ENCODE measurements around the gene AJAP1. TPM values are rescaled to one million over a fixed set of nuclear protein-coding genes. Genes with fewer than 3 reads are reported as not detected.

AJAP1 gene
- total RNA-seq, 2 experiments from 2014 or later: 0.39 to 0.47 TPM

- no peaks in the 10 kb centered on the region for H3K4me1 Mint-ChIP-seq (ENCODE audit: low read depth)
- no peaks in the 10 kb centered on the region for H3K9me3 Mint-ChIP-seq
- H3K36me3 ChIP-seq (ENCODE audit: insufficient read depth, low read length): no peaks in the 10 kb centered on the region
- H3K36me3 Mint-ChIP-seq (ENCODE audit: low read depth): no peaks in the 10 kb centered on the region
- POLR2A ChIA-PET: no interaction called here
- TF ChIP-seq CTCF (IDR thresholded peaks at IDR 0.05): no peak
- H3K4me1 ChIP-seq (ENCODE audit: insufficient read depth, low read length): no peaks in the 10 kb centered on the region
- intact Hi-C loops (cut with DNase I, micrococcal nuclease): no loop called here
- H3K9me3 ChIP-seq (ENCODE audit: control insufficient read depth in 1 of 2, insufficient read depth in 1 of 2, low read length in 2 of 2): peaks cover 0 to 26% of the 10 kb centered on the region in 2 experiments
- peaks cover 7 to 8% of the 10 kb centered on the region in 2 experiments for H3K27me3 ChIP-seq (ENCODE audit: control insufficient read depth in 1 of 2, insufficient read depth in 2 of 2, low read length in 2 of 2)
- ATAC-seq (ENCODE audit: poor library complexity) (no peak), DNase-seq (no peak)
- peaks cover 33% of the 10 kb centered on the region for H3K27me3 Mint-ChIP-seq
- H3K27ac ChIP-seq (ENCODE audit: low read depth in 1 of 2, low read length in 2 of 2): no peak overlapping the region
- CTCF ChIA-PET: no interaction called here
- H3K4me3 Mint-ChIP-seq: no peak overlapping the region
- H3K27ac Mint-ChIP-seq: no peak overlapping the region
- H3K4me3 ChIP-seq (ENCODE audit: low read length): no peak overlapping the region
Observed at GRCh38 chr1:4709641-4710040, 55.2 kb downstream of the AJAP1 start.

- H3K27ac Mint-ChIP-seq: no peak overlapping the region
- no peak for ATAC-seq (ENCODE audit: poor library complexity)
- ChIA-PET POLR2A (no interaction called here), CTCF (no interaction called here)
- peaks cover 7 to 8% of the 10 kb centered on the region in 2 experiments for H3K27me3 ChIP-seq (ENCODE audit: control insufficient read depth in 1 of 2, insufficient read depth in 2 of 2, low read length in 2 of 2)
- H3K9me3 ChIP-seq (ENCODE audit: control insufficient read depth in 1 of 2, insufficient read depth in 1 of 2, low read length in 2 of 2): peaks cover 0 to 36% of the 10 kb centered on the region in 2 experiments
- no peaks in the 10 kb centered on the region for H3K36me3 Mint-ChIP-seq (ENCODE audit: low read depth)
- H3K4me3 Mint-ChIP-seq: no peak overlapping the region
- no peaks in the 10 kb centered on the region for H3K4me1 Mint-ChIP-seq (ENCODE audit: low read depth)
- no peak for TF ChIP-seq CTCF (IDR thresholded peaks at IDR 0.05)
- no peak for DNase-seq
- H3K27ac ChIP-seq (ENCODE audit: low read depth in 1 of 2, low read length in 2 of 2): no peak overlapping the region
- intact Hi-C loops (cut with DNase I, micrococcal nuclease): no loop called here
- H3K36me3 ChIP-seq (ENCODE audit: insufficient read depth, low read length): no peaks in the 10 kb centered on the region
- no peaks in the 10 kb centered on the region for H3K4me1 ChIP-seq (ENCODE audit: insufficient read depth, low read length)
- no peaks in the 10 kb centered on the region for H3K9me3 Mint-ChIP-seq
- H3K27me3 Mint-ChIP-seq: peaks cover 33% of the 10 kb centered on the region
- no peak overlapping the region for H3K4me3 ChIP-seq (ENCODE audit: low read length)
Observed at GRCh38 chr1:4710592-4711415, 56.4 kb downstream of the AJAP1 start.

DNA sequence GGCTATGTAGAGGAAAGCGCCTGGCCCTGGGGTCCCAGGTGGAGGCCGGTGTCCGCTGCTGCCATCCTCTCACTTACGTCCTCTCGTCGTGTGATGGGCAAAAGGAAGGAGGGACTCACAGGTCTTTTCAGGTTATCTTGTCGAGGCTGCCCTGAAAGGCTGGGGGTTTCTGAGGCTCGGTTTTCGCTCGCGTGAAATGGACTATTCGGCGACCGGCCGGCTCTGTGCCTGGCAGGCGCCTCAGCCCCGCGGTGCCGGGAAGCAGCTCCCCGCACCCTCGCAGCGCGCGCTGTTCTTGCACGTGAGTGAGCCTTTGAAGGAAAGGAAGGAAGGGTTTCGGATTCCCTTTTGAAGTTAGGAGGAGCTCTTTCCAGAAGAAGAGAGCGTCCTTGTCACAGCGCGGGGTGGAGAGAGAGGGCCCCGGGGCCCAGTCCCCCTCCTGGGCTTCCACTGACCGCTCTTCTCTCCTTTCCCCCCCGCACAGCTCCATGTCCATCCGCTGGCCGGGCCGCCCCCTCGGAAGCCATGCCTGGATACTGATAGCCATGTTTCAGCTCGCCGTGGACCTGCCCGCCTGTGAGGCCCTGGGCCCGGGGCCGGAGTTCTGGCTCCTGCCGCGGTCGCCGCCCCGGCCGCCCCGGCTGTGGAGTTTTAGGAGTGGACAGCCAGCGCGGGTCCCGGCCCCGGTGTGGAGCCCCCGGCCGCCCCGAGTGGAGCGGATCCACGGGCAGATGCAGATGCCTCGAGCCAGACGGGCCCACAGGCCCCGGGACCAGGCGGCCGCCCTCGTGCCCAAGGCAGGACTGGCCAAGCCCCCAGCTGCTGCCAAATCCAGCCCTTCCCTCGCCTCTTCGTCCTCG, 57.2 kb downstream of the AJAP1 start:
- TF ChIP-seq CTCF (IDR thresholded peaks at IDR 0.05): no peak
- H3K36me3 Mint-ChIP-seq (ENCODE audit: low read depth): no peaks in the 10 kb centered on the region
- H3K4me3 Mint-ChIP-seq: no peak overlapping the region
- DNase-seq (no peak), ATAC-seq (ENCODE audit: poor library complexity) (no peak)
- Histone ChIP-seq H3K27ac (ENCODE audit: low read depth in 1 of 2, low read length in 2 of 2) (no peak overlapping the region), H3K9me3 (ENCODE audit: control insufficient read depth in 1 of 2, insufficient read depth in 1 of 2, low read length in 2 of 2) (peaks cover 0 to 36% of the 10 kb centered on the region in 2 experiments), H3K4me1 (ENCODE audit: insufficient read depth, low read length) (no peaks in the 10 kb centered on the region), H3K4me3 (ENCODE audit: low read length) (no peak overlapping the region), H3K27me3 (ENCODE audit: control insufficient read depth in 1 of 2, insufficient read depth in 2 of 2, low read length in 2 of 2) (peaks cover 7 to 8% of the 10 kb centered on the region in 2 experiments), H3K36me3 (ENCODE audit: insufficient read depth, low read length) (no peaks in the 10 kb centered on the region)
- ChIA-PET CTCF (no interaction called here), POLR2A (no interaction called here)
- no peak overlapping the region for H3K27ac Mint-ChIP-seq
- no peaks in the 10 kb centered on the region for H3K4me1 Mint-ChIP-seq (ENCODE audit: low read depth)
- peaks cover 4% of the 10 kb centered on the region for H3K9me3 Mint-ChIP-seq
- intact Hi-C loops (cut with DNase I, micrococcal nuclease): no loop called here
- H3K27me3 Mint-ChIP-seq: peaks cover 33% of the 10 kb centered on the region
